ENCODE data around the gene LRP1B. TPM values are rescaled to one million over a fixed set of nuclear protein-coding genes. Genes with fewer than 3 reads are reported as not detected.

The LRP1B gene
- polyA plus RNA-seq, 2 of the 4 experiments (the other 2 are of a cell fraction): 0.03 TPM; not detected in 1

DNA sequence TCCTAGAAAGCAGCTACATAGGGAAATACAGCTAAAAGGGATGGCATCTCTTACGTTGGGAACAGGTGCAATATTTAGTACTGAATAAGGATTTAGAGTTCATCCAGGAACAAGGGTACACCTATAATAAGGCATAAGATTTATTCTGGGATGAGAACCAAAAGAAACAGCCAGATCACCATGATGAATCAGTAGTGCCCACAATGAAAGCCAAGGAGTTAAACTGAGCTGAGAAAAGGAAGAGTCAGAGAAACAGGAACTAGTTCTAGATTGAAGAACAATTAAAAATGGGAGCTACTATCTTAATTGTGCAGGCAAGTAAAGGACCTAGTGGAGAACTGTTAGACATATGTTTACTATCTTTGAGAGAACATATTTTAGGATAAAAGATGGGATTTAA is 692.3 kb downstream of the LRP1B start:
- no peak overlapping the region for H3K4me3 ChIP-seq
- 39% methylated on average over 1 of the region's 1 CpG for WGBS (ENCODE audit: missing lambda C conversion rate)
- TF ChIP-seq CBX2 (IDR thresholded peaks at IDR 0.05; ENCODE audit: borderline replicate concordance, low read depth) (no peak), EHF (CRISPR knock-in tag; IDR thresholded peaks at IDR 0.05) (no peak), SREBF2 (IDR thresholded peaks at IDR 0.05) (no peak), CEBPB (IDR thresholded peaks at IDR 0.05) (no peak), GATA3 (IDR thresholded peaks at IDR 0.05; ENCODE audit: borderline replicate concordance) (no peak), JUNB (IDR thresholded peaks at IDR 0.05) (no peak), POLR2AphosphoS2 (conservative IDR thresholded peaks at IDR 0.05; ENCODE audit: low read length) (no peak), PHF8 (IDR thresholded peaks at IDR 0.05; ENCODE audit: borderline replicate concordance, low read depth) (no peak), RFX5 (IDR thresholded peaks at IDR 0.05) (no peak), PBX3 (IDR thresholded peaks at IDR 0.05) (no peak), HDAC2 (IDR thresholded peaks at IDR 0.05) (no peak), FOSL2 (IDR thresholded peaks at IDR 0.05) (no peak), FOSL2 (CRISPR knock-in tag; IDR thresholded peaks at IDR 0.05) (no peak)
- TF ChIP-seq, protein P1, sequence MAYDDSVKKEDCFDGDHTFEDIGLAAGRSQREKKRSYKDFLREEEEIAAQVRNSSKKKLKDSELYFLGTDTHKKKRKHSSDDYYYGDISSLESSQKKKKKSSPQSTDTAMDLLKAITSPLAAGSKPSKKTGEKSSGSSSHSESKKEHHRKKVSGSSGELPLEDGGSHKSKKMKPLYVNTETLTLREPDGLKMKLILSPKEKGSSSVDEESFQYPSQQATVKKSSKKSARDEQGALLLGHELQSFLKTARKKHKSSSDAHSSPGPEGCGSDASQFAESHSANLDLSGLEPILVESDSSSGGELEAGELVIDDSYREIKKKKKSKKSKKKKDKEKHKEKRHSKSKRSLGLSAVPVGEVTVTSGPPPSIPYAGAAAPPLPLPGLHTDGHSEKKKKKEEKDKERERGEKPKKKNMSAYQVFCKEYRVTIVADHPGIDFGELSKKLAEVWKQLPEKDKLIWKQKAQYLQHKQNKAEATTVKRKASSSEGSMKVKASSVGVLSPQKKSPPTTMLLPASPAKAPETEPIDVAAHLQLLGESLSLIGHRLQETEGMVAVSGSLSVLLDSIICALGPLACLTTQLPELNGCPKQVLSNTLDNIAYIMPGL (CRISPR knock-in tag; IDR thresholded peaks at IDR 0.05; ENCODE audit: borderline replicate concordance): no peak
- TF ChIP-seq, protein P2, sequence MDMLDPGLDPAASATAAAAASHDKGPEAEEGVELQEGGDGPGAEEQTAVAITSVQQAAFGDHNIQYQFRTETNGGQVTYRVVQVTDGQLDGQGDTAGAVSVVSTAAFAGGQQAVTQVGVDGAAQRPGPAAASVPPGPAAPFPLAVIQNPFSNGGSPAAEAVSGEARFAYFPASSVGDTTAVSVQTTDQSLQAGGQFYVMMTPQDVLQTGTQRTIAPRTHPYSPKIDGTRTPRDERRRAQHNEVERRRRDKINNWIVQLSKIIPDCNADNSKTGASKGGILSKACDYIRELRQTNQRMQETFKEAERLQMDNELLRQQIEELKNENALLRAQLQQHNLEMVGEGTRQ (IDR thresholded peaks at IDR 0.05): no peak
- H3K9me3 ChIP-seq: no peaks in the 10 kb centered on the region
- ATAC-seq: no peak
- ChIA-PET CTCF (interaction anchor here (0.7 kb wide), 1 partner anchor 117 kb away, joined by 3 read pairs; no protein-coding TSS in a partner anchor), POLR2A (no interaction called here)
- no peak overlapping the region for H3K4me2 ChIP-seq
- no peak for DNase-seq (ENCODE audit: low read depth in 1 of 2, low spot score in 1 of 2)
- no peak overlapping the region for H3K27ac ChIP-seq
- no peaks in the 10 kb centered on the region for H3K4me1 ChIP-seq
- FAIRE-seq: no peak

DNA sequence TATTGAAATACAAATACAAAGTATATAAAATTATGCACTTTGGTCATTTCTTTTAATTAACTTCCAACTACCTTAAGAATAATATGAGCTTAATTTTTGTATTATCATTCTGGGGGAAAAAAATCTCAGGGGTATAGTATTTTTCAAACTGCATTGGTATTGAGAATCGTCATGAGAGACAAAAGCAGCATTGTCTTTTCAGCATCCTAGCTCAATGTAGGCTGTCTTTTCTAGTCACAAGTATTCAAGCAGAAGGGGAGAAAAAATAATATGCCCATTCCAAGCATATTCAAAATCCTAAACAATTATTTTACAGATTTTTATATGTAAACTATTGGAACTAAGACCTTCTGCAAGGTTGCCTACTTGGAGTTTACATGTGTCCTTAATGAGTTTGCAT is 693.3 kb downstream of the LRP1B start:
- ChIA-PET POLR2A (no interaction called here), CTCF (no interaction called here)
- no peak for FAIRE-seq
- no peaks in the 10 kb centered on the region for H3K4me1 ChIP-seq
- H3K9me3 ChIP-seq: no peaks in the 10 kb centered on the region
- no peak overlapping the region for H3K27ac ChIP-seq
- no peak for DNase-seq (ENCODE audit: low read depth in 1 of 2, low spot score in 1 of 2)
- no peak overlapping the region for H3K4me3 ChIP-seq
- no peak overlapping the region for H3K4me2 ChIP-seq
- WGBS (ENCODE audit: missing lambda C conversion rate): 35% methylated on average over 1 of the region's 1 CpG
- ATAC-seq: no peak
- TF ChIP-seq ZC3H11A (IDR thresholded peaks at IDR 0.05) (no peak), SREBF2 (IDR thresholded peaks at IDR 0.05) (no peak), RFX5 (IDR thresholded peaks at IDR 0.05) (no peak), EP300 (IDR thresholded peaks at IDR 0.05) (no peak), RAD21 (conservative IDR thresholded peaks at IDR 0.05 in 1 of 2, IDR thresholded peaks at IDR 0.05 in 1 of 2) (no peak), JUN (IDR thresholded peaks at IDR 0.05) (no peak), CEBPB (IDR thresholded peaks at IDR 0.05) (no peak), CHD2 (IDR thresholded peaks at IDR 0.05; ENCODE audit: low read length, partially characterized antibody) (no peak), MAFK (IDR thresholded peaks at IDR 0.05; ENCODE audit: partially characterized antibody) (no peak), SMC3 (IDR thresholded peaks at IDR 0.05) (no peak)
- TF ChIP-seq, protein P1 (CRISPR knock-in tag; IDR thresholded peaks at IDR 0.05; ENCODE audit: borderline replicate concordance): no peak
- TF ChIP-seq, protein P2 (IDR thresholded peaks at IDR 0.05): no peak

Data from A549 (cell line).